ENCODE data around the gene RSPH1. TPM values are rescaled to one million over a fixed set of nuclear protein-coding genes. Genes with fewer than 3 reads are reported as not detected.

RSPH1 gene
- polyA plus RNA-seq, 1 of the 3 experiments (the other 2 are of a cell fraction): 0.97 TPM

DNA sequence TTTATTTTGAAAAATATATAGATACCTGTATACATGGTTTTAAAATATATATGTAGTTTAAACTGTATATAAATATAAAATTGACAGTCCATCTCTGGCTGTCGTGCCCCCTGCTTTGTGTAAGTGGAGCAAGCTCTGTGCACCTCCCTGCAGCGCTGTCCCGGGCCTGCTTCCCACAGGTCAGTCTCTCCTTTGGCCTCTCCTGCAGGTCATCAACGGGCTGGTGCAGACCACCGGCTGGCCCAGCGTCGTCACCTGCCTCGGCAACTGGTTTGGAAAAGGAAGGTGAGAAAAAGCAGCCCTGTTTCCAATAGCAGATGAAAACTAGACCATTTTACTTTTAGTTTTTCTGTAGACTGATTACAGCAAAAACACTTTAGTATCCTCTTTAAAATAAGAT, 46.2 kb upstream of the RSPH1 start:
- CTCF ChIA-PET: interaction anchor here (1.0 kb wide), 1 partner anchor 51 kb away, joined by 3 read pairs; no protein-coding TSS in a partner anchor
- H2AFZ ChIP-seq (ENCODE audit: low read depth): no peak overlapping the region
- H3K9me2 ChIP-seq: no peaks in the 10 kb centered on the region
- H3K4me1 ChIP-seq (ENCODE audit: control insufficient read depth in 1 of 2, insufficient read depth in 2 of 2, low read depth in 1 of 2, low read length in 1 of 2): peaks cover 0 to 18% of the 10 kb centered on the region in 2 experiments; a peak in 1 of 4 replicates
- H3K27ac ChIP-seq (ENCODE audit: low read depth in 2 of 2, low read length in 1 of 2): no peak overlapping the region
- no peak for TF ChIP-seq FOXM1 (IDR thresholded peaks at IDR 0.05; ENCODE audit: low read depth)
- no peak for TF ChIP-seq RFX5 (IDR thresholded peaks at IDR 0.05; ENCODE audit: low read length)
- no peak for TF ChIP-seq JUND (IDR thresholded peaks at IDR 0.05)
- TF ChIP-seq TCF12 (IDR thresholded peaks at IDR 0.05): no peak
- TF ChIP-seq, protein P1, sequence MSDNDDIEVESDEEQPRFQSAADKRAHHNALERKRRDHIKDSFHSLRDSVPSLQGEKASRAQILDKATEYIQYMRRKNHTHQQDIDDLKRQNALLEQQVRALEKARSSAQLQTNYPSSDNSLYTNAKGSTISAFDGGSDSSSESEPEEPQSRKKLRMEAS (IDR thresholded peaks at IDR 0.05; ENCODE audit: low read depth): no peak
- no peak for TF ChIP-seq MXI1 (IDR thresholded peaks at IDR 0.05; ENCODE audit: low read depth, low read length)
- TF ChIP-seq SMC3 (IDR thresholded peaks at IDR 0.05; ENCODE audit: low read depth, low read length): no peak
- TF ChIP-seq, protein P2, sequence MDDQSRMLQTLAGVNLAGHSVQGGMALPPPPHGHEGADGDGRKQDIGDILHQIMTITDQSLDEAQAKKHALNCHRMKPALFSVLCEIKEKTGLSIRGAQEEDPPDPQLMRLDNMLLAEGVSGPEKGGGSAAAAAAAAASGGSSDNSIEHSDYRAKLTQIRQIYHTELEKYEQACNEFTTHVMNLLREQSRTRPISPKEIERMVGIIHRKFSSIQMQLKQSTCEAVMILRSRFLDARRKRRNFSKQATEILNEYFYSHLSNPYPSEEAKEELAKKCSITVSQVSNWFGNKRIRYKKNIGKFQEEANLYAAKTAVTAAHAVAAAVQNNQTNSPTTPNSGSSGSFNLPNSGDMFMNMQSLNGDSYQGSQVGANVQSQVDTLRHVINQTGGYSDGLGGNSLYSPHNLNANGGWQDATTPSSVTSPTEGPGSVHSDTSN (IDR thresholded peaks at IDR 0.05): no peak
- TF ChIP-seq TEAD4 (IDR thresholded peaks at IDR 0.05; ENCODE audit: borderline replicate concordance, insufficient read depth): no peak
- no peak for TF ChIP-seq POLR2AphosphoS5 (IDR thresholded peaks at IDR 0.05; ENCODE audit: low read depth, low read length)
- TF ChIP-seq, protein P3, sequence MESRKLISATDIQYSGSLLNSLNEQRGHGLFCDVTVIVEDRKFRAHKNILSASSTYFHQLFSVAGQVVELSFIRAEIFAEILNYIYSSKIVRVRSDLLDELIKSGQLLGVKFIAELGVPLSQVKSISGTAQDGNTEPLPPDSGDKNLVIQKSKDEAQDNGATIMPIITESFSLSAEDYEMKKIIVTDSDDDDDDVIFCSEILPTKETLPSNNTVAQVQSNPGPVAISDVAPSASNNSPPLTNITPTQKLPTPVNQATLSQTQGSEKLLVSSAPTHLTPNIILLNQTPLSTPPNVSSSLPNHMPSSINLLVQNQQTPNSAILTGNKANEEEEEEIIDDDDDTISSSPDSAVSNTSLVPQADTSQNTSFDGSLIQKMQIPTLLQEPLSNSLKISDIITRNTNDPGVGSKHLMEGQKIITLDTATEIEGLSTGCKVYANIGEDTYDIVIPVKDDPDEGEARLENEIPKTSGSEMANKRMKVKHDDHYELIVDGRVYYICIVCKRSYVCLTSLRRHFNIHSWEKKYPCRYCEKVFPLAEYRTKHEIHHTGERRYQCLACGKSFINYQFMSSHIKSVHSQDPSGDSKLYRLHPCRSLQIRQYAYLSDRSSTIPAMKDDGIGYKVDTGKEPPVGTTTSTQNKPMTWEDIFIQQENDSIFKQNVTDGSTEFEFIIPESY (IDR thresholded peaks at IDR 0.05; ENCODE audit: borderline replicate concordance, low read depth): no peak
- TF ChIP-seq SIN3A (IDR thresholded peaks at IDR 0.05; ENCODE audit: borderline replicate concordance, low read depth, low read length): no peak
- no peak for TF ChIP-seq YY1 (IDR thresholded peaks at IDR 0.05; ENCODE audit: low read depth)
- no peaks in the 10 kb centered on the region for H3F3A ChIP-seq (replicated peaks; ENCODE audit: insufficient read depth)
- no peaks in the 10 kb centered on the region for H3K79me2 ChIP-seq (ENCODE audit: insufficient read depth)
- H3K9ac ChIP-seq: no peak overlapping the region
- H3K9me3 ChIP-seq: no peaks in the 10 kb centered on the region
- H3K4me2 ChIP-seq: no peak overlapping the region
- H4K20me1 ChIP-seq (ENCODE audit: insufficient read depth): no peaks in the 10 kb centered on the region
- H3K36me3 ChIP-seq (replicated peaks in 1 of 2; ENCODE audit: control insufficient read depth in 1 of 2, insufficient read depth in 2 of 2, low read length in 1 of 2): no peaks in the 10 kb centered on the region
- POLR2A ChIA-PET: no interaction called here
- 74% methylated on average over 8 of the region's 8 CpGs for WGBS (ENCODE audit: low lambda C conversion rate)
- H3K27me3 ChIP-seq (ENCODE audit: insufficient read depth): no peaks in the 10 kb centered on the region
- no peak for DNase-seq
- no peak overlapping the region for H3K4me3 ChIP-seq (ENCODE audit: low read depth in 2 of 2, low read length in 1 of 2)

DNA sequence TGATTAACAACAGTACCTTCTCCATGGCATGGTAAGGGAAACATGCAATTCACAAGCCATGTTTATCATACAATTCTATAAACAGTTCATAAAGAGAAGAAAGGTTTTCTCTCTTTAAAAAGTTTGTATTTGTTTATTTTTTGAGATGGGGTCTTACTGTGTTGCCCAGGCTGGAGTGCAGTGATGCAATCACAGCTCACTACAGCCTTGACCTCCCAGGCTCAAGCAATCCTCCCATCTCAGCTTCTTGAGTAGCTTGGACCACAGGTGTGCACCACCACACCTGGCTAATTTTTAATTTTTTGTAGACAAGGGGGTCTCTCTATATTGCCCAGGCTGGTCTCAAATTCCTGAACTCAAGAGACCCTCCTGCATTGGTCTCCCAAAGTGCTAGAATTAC, 45.6 kb upstream of the RSPH1 start:
- Histone ChIP-seq H2AFZ (ENCODE audit: low read depth) (no peak overlapping the region), H3K4me1 (ENCODE audit: control insufficient read depth in 1 of 2, insufficient read depth in 2 of 2, low read depth in 1 of 2, low read length in 1 of 2) (peaks cover 0 to 22% of the 10 kb centered on the region in 2 experiments; a peak in 1 of 4 replicates), H3K4me3 (ENCODE audit: low read depth in 2 of 2, low read length in 1 of 2) (no peak overlapping the region), H3K79me2 (ENCODE audit: insufficient read depth) (no peaks in the 10 kb centered on the region), H3F3A (replicated peaks; ENCODE audit: insufficient read depth) (no peaks in the 10 kb centered on the region), H3K9me3 (no peaks in the 10 kb centered on the region), H4K20me1 (ENCODE audit: insufficient read depth) (no peaks in the 10 kb centered on the region), H3K9me2 (no peaks in the 10 kb centered on the region), H3K4me2 (no peak overlapping the region), H3K27me3 (ENCODE audit: insufficient read depth) (no peaks in the 10 kb centered on the region), H3K9ac (no peak overlapping the region), H3K27ac (ENCODE audit: low read depth in 2 of 2, low read length in 1 of 2) (no peak overlapping the region), H3K36me3 (replicated peaks in 1 of 2; ENCODE audit: control insufficient read depth in 1 of 2, insufficient read depth in 2 of 2, low read length in 1 of 2) (no peaks in the 10 kb centered on the region)
- no peak for DNase-seq
- ChIA-PET CTCF (no interaction called here), POLR2A (no interaction called here)
- TF ChIP-seq, protein P1 (IDR thresholded peaks at IDR 0.05; ENCODE audit: low read depth): no peak
- no peak for TF ChIP-seq TAF1 (IDR thresholded peaks at IDR 0.05; ENCODE audit: borderline replicate concordance, low read depth, low read length)
- no peak for TF ChIP-seq FOXM1 (IDR thresholded peaks at IDR 0.05; ENCODE audit: low read depth)
- TF ChIP-seq GATA2 (CRISPR knock-in tag; IDR thresholded peaks at IDR 0.05): no peak
- TF ChIP-seq NRF1 (IDR thresholded peaks at IDR 0.05; ENCODE audit: low read depth, low read length): no peak
- TF ChIP-seq, protein P2 (IDR thresholded peaks at IDR 0.05): no peak
- TF ChIP-seq MEF2A (IDR thresholded peaks at IDR 0.05; ENCODE audit: borderline replicate concordance, low read depth): no peak
- TF ChIP-seq, protein P4, sequence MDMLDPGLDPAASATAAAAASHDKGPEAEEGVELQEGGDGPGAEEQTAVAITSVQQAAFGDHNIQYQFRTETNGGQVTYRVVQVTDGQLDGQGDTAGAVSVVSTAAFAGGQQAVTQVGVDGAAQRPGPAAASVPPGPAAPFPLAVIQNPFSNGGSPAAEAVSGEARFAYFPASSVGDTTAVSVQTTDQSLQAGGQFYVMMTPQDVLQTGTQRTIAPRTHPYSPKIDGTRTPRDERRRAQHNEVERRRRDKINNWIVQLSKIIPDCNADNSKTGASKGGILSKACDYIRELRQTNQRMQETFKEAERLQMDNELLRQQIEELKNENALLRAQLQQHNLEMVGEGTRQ (IDR thresholded peaks at IDR 0.05; ENCODE audit: borderline replicate concordance, low read depth, low read length): no peak
- no peak for TF ChIP-seq GABPA (IDR thresholded peaks at IDR 0.05; ENCODE audit: low read depth)
- TF ChIP-seq, protein P5, sequence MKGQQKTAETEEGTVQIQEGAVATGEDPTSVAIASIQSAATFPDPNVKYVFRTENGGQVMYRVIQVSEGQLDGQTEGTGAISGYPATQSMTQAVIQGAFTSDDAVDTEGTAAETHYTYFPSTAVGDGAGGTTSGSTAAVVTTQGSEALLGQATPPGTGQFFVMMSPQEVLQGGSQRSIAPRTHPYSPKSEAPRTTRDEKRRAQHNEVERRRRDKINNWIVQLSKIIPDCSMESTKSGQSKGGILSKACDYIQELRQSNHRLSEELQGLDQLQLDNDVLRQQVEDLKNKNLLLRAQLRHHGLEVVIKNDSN (IDR thresholded peaks at IDR 0.05; ENCODE audit: borderline replicate concordance, low read depth): no peak
- TF ChIP-seq, protein P6, sequence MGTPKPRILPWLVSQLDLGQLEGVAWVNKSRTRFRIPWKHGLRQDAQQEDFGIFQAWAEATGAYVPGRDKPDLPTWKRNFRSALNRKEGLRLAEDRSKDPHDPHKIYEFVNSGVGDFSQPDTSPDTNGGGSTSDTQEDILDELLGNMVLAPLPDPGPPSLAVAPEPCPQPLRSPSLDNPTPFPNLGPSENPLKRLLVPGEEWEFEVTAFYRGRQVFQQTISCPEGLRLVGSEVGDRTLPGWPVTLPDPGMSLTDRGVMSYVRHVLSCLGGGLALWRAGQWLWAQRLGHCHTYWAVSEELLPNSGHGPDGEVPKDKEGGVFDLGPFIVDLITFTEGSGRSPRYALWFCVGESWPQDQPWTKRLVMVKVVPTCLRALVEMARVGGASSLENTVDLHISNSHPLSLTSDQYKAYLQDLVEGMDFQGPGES (IDR thresholded peaks at IDR 0.05; ENCODE audit: low read depth, low read length): no peak
- no peak for TF ChIP-seq RXRA (IDR thresholded peaks at IDR 0.05; ENCODE audit: borderline replicate concordance, low read depth)
- no peak for TF ChIP-seq POLR2AphosphoS5 (IDR thresholded peaks at IDR 0.05; ENCODE audit: low read depth, low read length)
